ENCODE results near the gene GALNT1. TPM values are rescaled to one million over a fixed set of nuclear protein-coding genes. Genes with fewer than 3 reads are reported as not detected.

The GALNT1 gene
- total and polyA plus RNA-seq, 9 of the 15 experiments (the other 6 are each of a cell fraction or from before 2014, with no cell fraction given) = 14.4 to 54.1 (median 36.6) TPM

DNA sequence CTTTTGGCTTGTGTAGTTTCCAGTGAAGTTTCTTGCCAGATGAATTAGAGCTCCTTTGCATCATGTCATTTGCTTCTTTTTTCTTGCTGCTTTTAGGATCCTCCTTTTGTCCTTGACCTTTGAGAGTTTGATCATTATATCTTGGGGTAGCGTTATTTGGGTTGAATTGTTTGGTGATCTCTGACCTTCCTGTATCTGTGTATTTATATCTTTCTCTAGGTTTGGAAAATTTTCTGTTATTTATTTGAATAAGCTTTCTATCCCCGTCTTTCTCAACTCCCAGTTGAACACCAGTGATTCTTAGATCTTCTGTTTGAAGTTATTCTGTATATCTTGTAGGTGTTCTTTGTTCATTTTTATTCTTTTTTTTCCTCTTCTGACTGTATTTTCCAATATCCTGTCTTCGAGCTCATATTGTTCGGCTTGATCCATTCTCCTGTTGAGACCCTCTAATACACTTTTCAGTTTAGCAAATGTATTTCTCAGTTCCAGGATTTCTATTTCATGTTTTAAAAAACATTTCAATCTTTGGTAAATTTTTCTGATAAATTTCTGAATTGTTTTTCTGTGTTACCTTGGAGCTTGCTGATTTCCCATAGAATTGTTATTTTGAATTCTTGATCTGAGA, 20.8 kb downstream of the GALNT1 start (continued):
- TF ChIP-seq ZNF445 (CRISPR knock-in tag; IDR thresholded peaks at IDR 0.05; ENCODE audit: low read depth) (peak; percentile 92; the same call in 1 of the 2 replicates), HLTF (IDR thresholded peaks at IDR 0.05) (peak; percentile 85), TRIM24 (IDR thresholded peaks at IDR 0.05) (peak; percentile 42 to 53; a peak in 2 of 4 replicates)

- Histone ChIP-seq H4K20me1 (replicated peaks; ENCODE audit: control insufficient read depth, insufficient read depth, low read length) (no peaks in the 10 kb centered on the region), H3K36me3 (ENCODE audit: control insufficient read depth, insufficient read depth, low read length) (no peaks in the 10 kb centered on the region), H3K27ac (ENCODE audit: extremely low read depth, low read depth, low read length) (no peak overlapping the region), H3K27me3 (ENCODE audit: control insufficient read depth in 2 of 2, insufficient read depth in 2 of 2, low read length in 2 of 2) (no peaks in the 10 kb centered on the region), H2AFZ (ENCODE audit: low read depth, low read length) (no peak overlapping the region), H3K9me1 (ENCODE audit: control insufficient read depth, insufficient read depth, low read length) (no peaks in the 10 kb centered on the region), H3K4me3 (no peak overlapping the region), H3K79me2 (ENCODE audit: control insufficient read depth, insufficient read depth, low read length) (0 out of 3 replicates have a peak, but pooled peaks cover 4% of the 10 kb centered on the region), H3K9me3 (replicated peaks; ENCODE audit: control insufficient read depth, insufficient read depth, low read depth, low read length) (peaks cover 10% of the 10 kb centered on the region; the same call in 1 of the 2 replicates), H3K9ac (ENCODE audit: insufficient read depth in 1 of 2, low read depth in 2 of 2, low read length in 2 of 2) (no peak overlapping the region), H3K4me2 (ENCODE audit: insufficient read depth, low read length) (no peak overlapping the region), H3K4me1 (replicated peaks in 1 of 2; ENCODE audit: control insufficient read depth in 2 of 2, insufficient read depth in 2 of 2, low read length in 2 of 2) (no peaks in the 10 kb centered on the region)
- no TSS peak for BruUV-seq (replicated peaks)
- in situ Hi-C loops (cut with MboI) (no loop called here), intact Hi-C loops (cut with micrococcal nuclease) (no loop called here)
- ChIA-PET CTCF (ENCODE audit: low intra/inter-chr PET ratio) (no interaction called here), POLR2A (no interaction called here)
- no peak for DNase-seq (ENCODE audit: extremely low read depth in 1 of 4, low spot score in 3 of 4)
- no peak for TF ChIP-seq KHSRP (IDR thresholded peaks at IDR 0.05)
- TF ChIP-seq RBFOX2 (IDR thresholded peaks at IDR 0.05; ENCODE audit: low read depth, low read length) = no peak
- no peak for TF ChIP-seq FOXM1 (IDR thresholded peaks at IDR 0.05; ENCODE audit: low read depth)
- TF ChIP-seq FOXM1 (CRISPR knock-in tag; IDR thresholded peaks at IDR 0.05; ENCODE audit: low read depth) = no peak
- TF ChIP-seq ZNF347 (CRISPR knock-in tag; IDR thresholded peaks at IDR 0.05; ENCODE audit: low read depth) = no peak
- TF ChIP-seq NR2C1 (IDR thresholded peaks at IDR 0.05) = no peak
- TF ChIP-seq NR2C1 (tag; IDR thresholded peaks at IDR 0.05) = no peak
- no peak for TF ChIP-seq POLR2H (tag; IDR thresholded peaks at IDR 0.05; ENCODE audit: low read depth)
- TF ChIP-seq ZFP1 (CRISPR knock-in tag; IDR thresholded peaks at IDR 0.05) = no peak
- no peak for TF ChIP-seq MYBL2 (IDR thresholded peaks at IDR 0.05; ENCODE audit: low read depth)
- TF ChIP-seq MYBL2 (CRISPR knock-in tag; IDR thresholded peaks at IDR 0.05; ENCODE audit: borderline replicate concordance) = no peak
- no peak for TF ChIP-seq MXI1 (IDR thresholded peaks at IDR 0.05; ENCODE audit: low read depth, low read length)
- no peak for TF ChIP-seq HOXB6 (CRISPR knock-in tag; IDR thresholded peaks at IDR 0.05; ENCODE audit: borderline replicate concordance)
- no peak for TF ChIP-seq RNF2 (IDR thresholded peaks at IDR 0.05)
- TF ChIP-seq DLX4 (CRISPR knock-in tag; IDR thresholded peaks at IDR 0.05) = no peak
- no peak for TF ChIP-seq PYGO2 (tag; IDR thresholded peaks at IDR 0.05)
- no peak for TF ChIP-seq MAZ (CRISPR knock-in tag; conservative IDR thresholded peaks at IDR 0.05 in 1 of 2, IDR thresholded peaks at IDR 0.05 in 1 of 2)
- no peak for FAIRE-seq
- ATAC-seq = no peak
These were observed 21.5 kb downstream of the GALNT1 start for GRCh38 chr18:35603008-35603407.

All from K562 (cell line).